ENCODE measurements around the gene CCDC121. TPM values are rescaled to one million over a fixed set of nuclear protein-coding genes. Genes with fewer than 3 reads are reported as not detected.
"Not testable (repeated sequence)": the region's sequence is repeated elsewhere in the genome, so short reads cannot be mapped to it uniquely, and the experiment has no call there.

The CCDC121 gene
- total and polyA plus RNA-seq, 12 donors = 0.51 to 46.9 (median 3.6) TPM

GRCh38 chr2:27634291-27634690, 5.5 kb upstream of the CCDC121 start:
- intact Hi-C loops (cut with DNase I) = loop anchor here in 1 of 2 donors (10.0 kb wide), 1 partner anchor 149 kb away; the partner anchor contains the start of gene IFT172

GRCh38 chr2:27630257-27630656, 1.4 kb upstream of the CCDC121 start:
- intact Hi-C loops (cut with DNase I) = loop anchor here in 1 of 2 donors (10.0 kb wide), 1 partner anchor 145 kb away; the partner anchor contains the start of gene IFT172
- not testable (repeated sequence) for H3K27ac ChIP-seq; H3K27me3 ChIP-seq; DNase-seq; H3K9me3 ChIP-seq (replicated peaks in 1 of 3); H3K4me3 ChIP-seq
- Histone ChIP-seq H3K4me1 (replicated peaks in 1 of 2) (peaks cover 14 to 18% of the 10 kb centered on the region in 2 donors), H3K36me3 (replicated peaks in 1 of 2) (peaks cover 0 to 50% of the 10 kb centered on the region in 2 donors)
- 95 to 100% (median 99%) methylated on average over 2 of the region's 2 CpGs for WGBS, 4 donors

More at GRCh38 chr2:27634291-27634690, 5.5 kb upstream of the CCDC121 start:
- WGBS, 4 donors = 94 to 97% (median 95%) methylated on average over 2 of the region's 2 CpGs
- Histone ChIP-seq H3K4me3 (no peak overlapping the region), H3K4me1 (replicated peaks in 1 of 2) (peaks cover 3 to 8% of the 10 kb centered on the region in 2 donors), H3K27ac (no peak overlapping the region), H3K36me3 (replicated peaks in 1 of 2) (peaks cover 0 to 90% of the 10 kb centered on the region in 2 donors), H3K9me3 (replicated peaks in 1 of 3) (no peaks in the 10 kb centered on the region), H3K27me3 (no peaks in the 10 kb centered on the region)
- TF ChIP-seq POLR2A (IDR thresholded peaks at IDR 0.05) (no peak), CTCF (IDR thresholded peaks at IDR 0.05) (no peak)
- no peak for DNase-seq

GRCh38 chr2:27627963-27628766, 647 bp downstream of the CCDC121 start:
- intact Hi-C loops (cut with DNase I) = no loop called here
- Histone ChIP-seq H3K9me3 (replicated peaks in 1 of 3) (no peaks in the 10 kb centered on the region), H3K27ac (peak overlapping the region; percentile 41 to 93 (median 81)), H3K4me1 (replicated peaks in 1 of 2) (peaks cover 14 to 18% of the 10 kb centered on the region in 2 donors), H3K27me3 (no peaks in the 10 kb centered on the region), H3K4me3 (peak overlapping the region; percentile 25 to 93 (median 72)), H3K36me3 (replicated peaks in 1 of 2) (peaks cover 0 to 40% of the 10 kb centered on the region in 2 donors)
- WGBS, 4 donors = 2 to 13% (median 3%) methylated on average over 3 to 21 of the region's 21 CpGs
- no peak for TF ChIP-seq CTCF (IDR thresholded peaks at IDR 0.05)
- TF ChIP-seq POLR2A (IDR thresholded peaks at IDR 0.05) = peak; percentile 5 to 71
- DNase-seq = peak; percentile 23 to 57 (median 46)

- H3K27me3 ChIP-seq; intact Hi-C loops (cut with DNase I); H3K4me3 ChIP-seq; DNase-seq; H3K9me3 ChIP-seq (replicated peaks in 1 of 3): not testable (repeated sequence)
- Histone ChIP-seq H3K4me1 (replicated peaks in 1 of 2) (peaks cover 14 to 18% of the 10 kb centered on the region in 2 donors), H3K27ac (peak overlapping the region in 2 of 5 donors; percentile 36 to 93), H3K36me3 (replicated peaks in 1 of 2) (peaks cover 0 to 28% of the 10 kb centered on the region in 2 donors)
- WGBS, 4 donors = 57 to 79% (median 60%) methylated on average over 3 of the region's 3 CpGs
Observed at GRCh38 chr2:27626921-27627320, 1.9 kb downstream of the CCDC121 start.

GRCh38 chr2:27626323-27626722, 2.5 kb downstream of the CCDC121 start:
- H3K27me3 ChIP-seq; H3K9me3 ChIP-seq (replicated peaks in 1 of 3); intact Hi-C loops (cut with DNase I); DNase-seq; H3K4me3 ChIP-seq: not testable (repeated sequence)
- peaks cover 0 to 26% of the 10 kb centered on the region in 2 donors for H3K36me3 ChIP-seq (replicated peaks in 1 of 2)
- peaks cover 14 to 18% of the 10 kb centered on the region in 2 donors for H3K4me1 ChIP-seq (replicated peaks in 1 of 2)
- H3K27ac ChIP-seq = peak overlapping the region in 1 of 5 donors; percentile 36
- 86 to 96% (median 92%) methylated on average over 1 of the region's 1 CpG for WGBS, 4 donors
